GM23338 (cell line): Measurements from ENCODE around the gene CXCR5. TPM values are rescaled to one million over a fixed set of nuclear protein-coding genes. Genes with fewer than 3 reads are reported as not detected.

Experiments used
- ATAC-seq: fragments of 200-7000 bp; cut with Tn5 transposase; 3 replicates; pipeline ENCODE4 v1.9.1; 2020
- DNase-seq: peaks from one replicate; pipeline ENCODE4 v3.0.0-alpha.2; 2015; ENCODE audit warnings: low spot score
- H2AFZ ChIP-seq: fragments of 200-600 bp; sonication (generic); 2 replicates; pipeline ENCODE4 v1.8.0; 2016; ENCODE audit warnings: antibody characterized with exemption, mild to moderate bottlenecking, moderate library complexity
- H3F3A ChIP-seq: fragments of 200-600 bp; sonication (generic); replicated peaks from 2 replicates; pipeline ENCODE4 v1.8.0; 2017; ENCODE audit warnings: antibody characterized with exemption, mixed run types, low read depth
- H3K27ac ChIP-seq: fragments of 200-600 bp; sonication (generic); 2 replicates; pipeline ENCODE4 v1.6.1; 2016; ENCODE audit warnings: low read depth
- H3K27me3 ChIP-seq: fragments of 200-600 bp; sonication (generic); 2 replicates; pipeline ENCODE4 v1.8.0; 2016; ENCODE audit warnings: mild to moderate bottlenecking, mixed run types, moderate library complexity; ENCODE audit not compliant: insufficient read depth
- H3K36me3 ChIP-seq: fragments of 200-600 bp; sonication (generic); 2 replicates; pipeline ENCODE4 v1.8.0; 2016; ENCODE audit warnings: mild to moderate bottlenecking; ENCODE audit not compliant: insufficient read depth
- H3K4me1 ChIP-seq: fragments of 200-600 bp; sonication (generic); 2 replicates; pipeline ENCODE4 v1.8.0; 2016; ENCODE audit warnings: mild to moderate bottlenecking, moderate library complexity; ENCODE audit not compliant: insufficient read depth
- H3K4me2 ChIP-seq: fragments of 200-600 bp; sonication (generic); 2 replicates; pipeline ENCODE4 v1.7.1; 2017; ENCODE audit warnings: mixed run types
- H3K4me3 ChIP-seq: fragments of 200-600 bp; sonication (generic); 2 replicates; pipeline ENCODE4 v1.6.1; 2016; ENCODE audit warnings: mixed run types
- H3K79me2 ChIP-seq: fragments of 200-600 bp; sonication (generic); replicated peaks from 2 replicates; pipeline ENCODE4 v1.8.0; 2017; ENCODE audit warnings: mild to moderate bottlenecking; ENCODE audit not compliant: insufficient read depth
- H3K9me2 ChIP-seq: fragments of 200-600 bp; sonication (generic); 2 replicates; pipeline ENCODE4 v1.8.0; 2017; ENCODE audit not compliant: insufficient read depth
- H4K20me1 ChIP-seq: fragments of 200-600 bp; sonication (generic); replicated peaks from 2 replicates; pipeline ENCODE4 v1.8.0; 2017; ENCODE audit warnings: mild to moderate bottlenecking; ENCODE audit not compliant: insufficient read depth
- H3K27ac Mint-ChIP-seq: 2 replicates; pipeline ENCODE4 v1.8.0; 2020; ENCODE audit warnings: inconsistent platforms, mild to moderate bottlenecking, moderate library complexity, mixed read lengths
- H3K27me3 Mint-ChIP-seq: 3 replicates; pipeline ENCODE4 v1.8.0; 2022; ENCODE audit warnings: low read depth, mild to moderate bottlenecking, moderate library complexity, mixed read lengths, inconsistent platforms; ENCODE audit not compliant: insufficient read depth, poor library complexity
- H3K36me3 Mint-ChIP-seq: 3 replicates; pipeline ENCODE4 v1.8.0; 2021; ENCODE audit warnings: low read depth, mild to moderate bottlenecking, inconsistent platforms, moderate library complexity, mixed read lengths
- H3K4me1 Mint-ChIP-seq: 3 replicates; pipeline ENCODE4 v1.8.0; 2020; ENCODE audit warnings: mild to moderate bottlenecking, inconsistent platforms, mixed read lengths
- H3K4me3 Mint-ChIP-seq: 3 replicates; pipeline ENCODE4 v1.8.0; 2021; ENCODE audit warnings: moderate library complexity, mild to moderate bottlenecking, inconsistent platforms, mixed read lengths
- H3K9me3 Mint-ChIP-seq: 3 replicates; pipeline ENCODE4 v1.8.0; 2020; ENCODE audit warnings: moderate library complexity, mild to moderate bottlenecking, inconsistent platforms, mixed read lengths
- CREB1 ChIP-seq: fragments of 250-450 bp; sonication (Bioruptor Pico); IDR thresholded peaks from 2 replicates; pipeline ENCODE4 v1.5.0; 2020; ENCODE audit warnings: low read depth, mild to moderate bottlenecking, moderate library complexity
- CTCF ChIP-seq, 2 experiments: fragments of 200-600 bp in 1 of 2; sonication (generic) in 1 of 2; conservative IDR thresholded peaks; 2 replicates each; pipeline versions ENCODE4 v1.5.1 to v1.6.1; 2016 to 2017; ENCODE audit warnings: antibody characterized with exemption in 2 of 2, low read depth in 2 of 2, mild to moderate bottlenecking in 2 of 2, moderate library complexity in 1 of 2
- EZH2 ChIP-seq: fragments of 200-600 bp; sonication (generic); IDR thresholded peaks from one replicate; pipeline ENCODE4 v1.8.0; 2017; ENCODE audit warnings: antibody characterized with exemption, mild to moderate bottlenecking, low read depth; ENCODE audit not compliant: unreplicated experiment
- JUNB ChIP-seq: IDR thresholded peaks from one replicate; pipeline ENCODE4 v1.6.1; 2016; ENCODE audit warnings: antibody characterized with exemption; ENCODE audit not compliant: unreplicated experiment
- NANOG ChIP-seq: IDR thresholded peaks from 2 replicates; pipeline ENCODE4 v1.6.1; 2016; ENCODE audit warnings: antibody characterized with exemption, borderline replicate concordance
- POLR2AphosphoS5 ChIP-seq: IDR thresholded peaks from 2 replicates; pipeline ENCODE4 v1.6.1; 2016; ENCODE audit warnings: antibody characterized with exemption, low read depth
- REST ChIP-seq: IDR thresholded peaks from one replicate; pipeline ENCODE4 v1.6.1; 2018; ENCODE audit warnings: antibody characterized with exemption; ENCODE audit not compliant: unreplicated experiment
- ZNF114 ChIP-seq: fragments of 250-450 bp; sonication (Bioruptor Pico); IDR thresholded peaks from 2 replicates; pipeline ENCODE4 v1.5.0; 2020; ENCODE audit warnings: mild to moderate bottlenecking, moderate library complexity
- ZNF331 ChIP-seq: fragments of 250-450 bp; sonication (Bioruptor Pico); IDR thresholded peaks from 2 replicates; pipeline ENCODE4 v1.5.0; 2020; ENCODE audit warnings: low read depth, mild to moderate bottlenecking, moderate library complexity
- polyA plus RNA-seq: library from polyadenylated mRNA; unstranded; fragments of >200 nt; fragmentation: Nextera tagmentation; extraction: Ambion mirVana; gene quantifications from 2 replicates; pipeline ENCODE4 v1.2.1, GENCODE V29; 2016
- total RNA-seq: library from RNA; depleted of rRNA; stranded (reverse); fragments of >200 nt; shearing (Covaris generic); gene quantifications from 2 replicates; pipeline ENCODE4 v1.2.3, GENCODE V29; 2014
- TF ChIP-seq, protein P1 (sequence below): fragments of 250-450 bp; sonication (Bioruptor Pico); IDR thresholded peaks from 2 replicates; pipeline ENCODE4 v1.5.0; 2020; ENCODE audit warnings: mild to moderate bottlenecking, moderate library complexity
- TF ChIP-seq, protein P2 (sequence below): IDR thresholded peaks from 2 replicates; pipeline ENCODE4 v1.6.1; 2016; ENCODE audit warnings: antibody characterized with exemption

Gene CXCR5
- total and polyA plus RNA-seq, 2 experiments from 2014 or later, result 0.18 TPM; not detected in 1

- Histone ChIP-seq H3K27ac (peak overlapping the region; percentile 82), H3K4me2 (peak overlapping the region; percentile 97), H3K9me2 (no peaks in the 10 kb centered on the region), H3K79me2 (peaks cover 2% of the 10 kb centered on the region), H3K27me3 (peaks cover 13% of the 10 kb centered on the region), H3K4me1 (peaks cover 25% of the 10 kb centered on the region), H3K4me3 (peak overlapping the region; percentile 99), H2AFZ (no peak overlapping the region), H4K20me1 (no peaks in the 10 kb centered on the region), H3F3A (no peaks in the 10 kb centered on the region; the same call in 1 of the 2 replicates), H3K36me3 (no peaks in the 10 kb centered on the region)
- peaks cover 39% of the 10 kb centered on the region for H3K4me1 Mint-ChIP-seq
- peak; percentile 66 for ATAC-seq
- no peaks in the 10 kb centered on the region for H3K9me3 Mint-ChIP-seq
- H3K4me3 Mint-ChIP-seq, result peak overlapping the region; percentile 94
- H3K27me3 Mint-ChIP-seq, result peaks cover 22% of the 10 kb centered on the region
- peak; percentile 99 for DNase-seq
- no peak for TF ChIP-seq JUNB
- TF ChIP-seq ZNF331 (CRISPR knock-in tag), result no peak
- TF ChIP-seq POLR2AphosphoS5, result peak; percentile 69
- TF ChIP-seq NANOG, result 0 out of 2 replicates have a peak, but pooled peaks have one; percentile 25
- TF ChIP-seq, protein P1, sequence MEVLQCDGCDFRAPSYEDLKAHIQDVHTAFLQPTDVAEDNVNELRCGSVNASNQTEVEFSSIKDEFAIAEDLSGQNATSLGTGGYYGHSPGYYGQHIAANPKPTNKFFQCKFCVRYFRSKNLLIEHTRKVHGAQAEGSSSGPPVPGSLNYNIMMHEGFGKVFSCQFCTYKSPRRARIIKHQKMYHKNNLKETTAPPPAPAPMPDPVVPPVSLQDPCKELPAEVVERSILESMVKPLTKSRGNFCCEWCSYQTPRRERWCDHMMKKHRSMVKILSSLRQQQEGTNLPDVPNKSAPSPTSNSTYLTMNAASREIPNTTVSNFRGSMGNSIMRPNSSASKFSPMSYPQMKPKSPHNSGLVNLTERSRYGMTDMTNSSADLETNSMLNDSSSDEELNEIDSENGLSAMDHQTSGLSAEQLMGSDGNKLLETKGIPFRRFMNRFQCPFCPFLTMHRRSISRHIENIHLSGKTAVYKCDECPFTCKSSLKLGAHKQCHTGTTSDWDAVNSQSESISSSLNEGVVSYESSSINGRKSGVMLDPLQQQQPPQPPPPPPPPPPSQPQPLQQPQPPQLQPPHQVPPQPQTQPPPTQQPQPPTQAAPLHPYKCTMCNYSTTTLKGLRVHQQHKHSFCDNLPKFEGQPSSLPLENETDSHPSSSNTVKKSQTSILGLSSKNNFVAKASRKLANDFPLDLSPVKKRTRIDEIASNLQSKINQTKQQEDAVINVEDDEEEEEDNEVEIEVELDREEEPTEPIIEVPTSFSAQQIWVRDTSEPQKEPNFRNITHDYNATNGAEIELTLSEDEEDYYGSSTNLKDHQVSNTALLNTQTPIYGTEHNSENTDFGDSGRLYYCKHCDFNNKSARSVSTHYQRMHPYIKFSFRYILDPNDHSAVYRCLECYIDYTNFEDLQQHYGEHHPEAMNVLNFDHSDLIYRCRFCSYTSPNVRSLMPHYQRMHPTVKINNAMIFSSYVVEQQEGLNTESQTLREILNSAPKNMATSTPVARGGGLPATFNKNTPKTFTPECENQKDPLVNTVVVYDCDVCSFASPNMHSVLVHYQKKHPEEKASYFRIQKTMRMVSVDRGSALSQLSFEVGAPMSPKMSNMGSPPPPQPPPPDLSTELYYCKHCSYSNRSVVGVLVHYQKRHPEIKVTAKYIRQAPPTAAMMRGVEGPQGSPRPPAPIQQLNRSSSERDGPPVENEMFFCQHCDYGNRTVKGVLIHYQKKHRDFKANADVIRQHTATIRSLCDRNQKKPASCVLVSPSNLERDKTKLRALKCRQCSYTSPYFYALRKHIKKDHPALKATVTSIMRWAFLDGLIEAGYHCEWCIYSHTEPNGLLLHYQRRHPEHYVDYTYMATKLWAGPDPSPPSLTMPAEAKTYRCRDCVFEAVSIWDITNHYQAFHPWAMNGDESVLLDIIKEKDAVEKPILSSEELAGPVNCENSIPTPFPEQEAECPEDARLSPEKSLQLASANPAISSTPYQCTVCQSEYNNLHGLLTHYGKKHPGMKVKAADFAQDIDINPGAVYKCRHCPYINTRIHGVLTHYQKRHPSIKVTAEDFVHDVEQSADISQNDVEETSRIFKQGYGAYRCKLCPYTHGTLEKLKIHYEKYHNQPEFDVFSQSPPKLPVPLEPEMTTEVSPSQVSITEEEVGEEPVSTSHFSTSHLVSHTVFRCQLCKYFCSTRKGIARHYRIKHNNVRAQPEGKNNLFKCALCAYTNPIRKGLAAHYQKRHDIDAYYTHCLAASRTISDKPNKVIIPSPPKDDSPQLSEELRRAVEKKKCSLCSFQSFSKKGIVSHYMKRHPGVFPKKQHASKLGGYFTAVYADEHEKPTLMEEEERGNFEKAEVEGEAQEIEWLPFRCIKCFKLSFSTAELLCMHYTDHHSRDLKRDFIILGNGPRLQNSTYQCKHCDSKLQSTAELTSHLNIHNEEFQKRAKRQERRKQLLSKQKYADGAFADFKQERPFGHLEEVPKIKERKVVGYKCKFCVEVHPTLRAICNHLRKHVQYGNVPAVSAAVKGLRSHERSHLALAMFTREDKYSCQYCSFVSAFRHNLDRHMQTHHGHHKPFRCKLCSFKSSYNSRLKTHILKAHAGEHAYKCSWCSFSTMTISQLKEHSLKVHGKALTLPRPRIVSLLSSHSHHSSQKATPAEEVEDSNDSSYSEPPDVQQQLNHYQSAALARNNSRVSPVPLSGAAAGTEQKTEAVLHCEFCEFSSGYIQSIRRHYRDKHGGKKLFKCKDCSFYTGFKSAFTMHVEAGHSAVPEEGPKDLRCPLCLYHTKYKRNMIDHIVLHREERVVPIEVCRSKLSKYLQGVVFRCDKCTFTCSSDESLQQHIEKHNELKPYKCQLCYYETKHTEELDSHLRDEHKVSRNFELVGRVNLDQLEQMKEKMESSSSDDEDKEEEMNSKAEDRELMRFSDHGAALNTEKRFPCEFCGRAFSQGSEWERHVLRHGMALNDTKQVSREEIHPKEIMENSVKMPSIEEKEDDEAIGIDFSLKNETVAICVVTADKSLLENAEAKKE (CRISPR knock-in tag), result no peak
- TF ChIP-seq CREB1 (CRISPR knock-in tag), result peak; percentile 41; the same call in 1 of the 2 replicates
- TF ChIP-seq CTCF (conservative IDR thresholded peaks at IDR 0.05; ENCODE audit: low read depth in 2 of 2), result peak; percentile 85 to 89
- TF ChIP-seq, protein P2, sequence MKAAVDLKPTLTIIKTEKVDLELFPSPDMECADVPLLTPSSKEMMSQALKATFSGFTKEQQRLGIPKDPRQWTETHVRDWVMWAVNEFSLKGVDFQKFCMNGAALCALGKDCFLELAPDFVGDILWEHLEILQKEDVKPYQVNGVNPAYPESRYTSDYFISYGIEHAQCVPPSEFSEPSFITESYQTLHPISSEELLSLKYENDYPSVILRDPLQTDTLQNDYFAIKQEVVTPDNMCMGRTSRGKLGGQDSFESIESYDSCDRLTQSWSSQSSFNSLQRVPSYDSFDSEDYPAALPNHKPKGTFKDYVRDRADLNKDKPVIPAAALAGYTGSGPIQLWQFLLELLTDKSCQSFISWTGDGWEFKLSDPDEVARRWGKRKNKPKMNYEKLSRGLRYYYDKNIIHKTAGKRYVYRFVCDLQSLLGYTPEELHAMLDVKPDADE, result 0 out of 2 replicates have a peak, but pooled peaks have one; percentile 28
- TF ChIP-seq REST, result no peak
- no peak for TF ChIP-seq EZH2
- no peak for TF ChIP-seq ZNF114 (CRISPR knock-in tag)
- H3K36me3 Mint-ChIP-seq, result peaks cover 3% of the 10 kb centered on the region; the same call in 1 of the 3 replicates
- peak overlapping the region; percentile 90 for H3K27ac Mint-ChIP-seq
Measured at GRCh38 chr11:118930094-118930712, 46.5 kb downstream of the CXCR5 start.
